HG03095 (cell line): ENCODE results near the gene METTL1.
"Not testable (repeated sequence)": the region's sequence is repeated elsewhere in the genome, so short reads cannot be mapped to it uniquely, and the experiment has no call there.

ENCODE experiments used
- ATAC-seq: cut with Tn5 transposase; IDR thresholded peaks from one replicate; pipeline ENCODE4 v1.9.1; 2021; ENCODE audit warnings: moderate library complexity; ENCODE audit not compliant: unreplicated experiment

Gene METTL1

GRCh38 chr12:57800965-57801364, 29.1 kb upstream of the METTL1 start:
- ATAC-seq, result no peak

DNA sequence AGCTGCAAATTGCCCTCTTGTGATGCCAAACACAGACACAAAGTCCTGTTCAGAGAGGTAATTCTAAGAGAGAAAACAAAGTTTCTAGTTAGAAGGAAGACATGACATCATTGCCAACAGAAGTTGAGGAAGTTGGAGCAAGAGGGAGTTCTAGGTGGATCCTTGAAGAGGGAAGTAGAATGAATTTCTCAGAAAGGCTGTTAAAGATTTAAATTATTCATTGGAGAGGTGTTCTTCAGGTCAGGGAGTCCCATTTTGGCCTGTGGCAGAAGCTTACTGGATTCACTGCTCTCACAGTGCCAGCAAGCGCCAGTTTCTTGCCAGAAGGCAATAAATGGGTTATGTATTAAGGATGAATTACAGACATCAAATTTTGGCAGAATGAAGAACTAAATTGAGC, 26.0 kb upstream of the METTL1 start:
- no peak for ATAC-seq

- no peak for ATAC-seq
Observed at GRCh38 chr12:57796996-57797395, 25.1 kb upstream of the METTL1 start.

GRCh38 chr12:57795354-57795753, 23.4 kb upstream of the METTL1 start:
- no peak for ATAC-seq

DNA sequence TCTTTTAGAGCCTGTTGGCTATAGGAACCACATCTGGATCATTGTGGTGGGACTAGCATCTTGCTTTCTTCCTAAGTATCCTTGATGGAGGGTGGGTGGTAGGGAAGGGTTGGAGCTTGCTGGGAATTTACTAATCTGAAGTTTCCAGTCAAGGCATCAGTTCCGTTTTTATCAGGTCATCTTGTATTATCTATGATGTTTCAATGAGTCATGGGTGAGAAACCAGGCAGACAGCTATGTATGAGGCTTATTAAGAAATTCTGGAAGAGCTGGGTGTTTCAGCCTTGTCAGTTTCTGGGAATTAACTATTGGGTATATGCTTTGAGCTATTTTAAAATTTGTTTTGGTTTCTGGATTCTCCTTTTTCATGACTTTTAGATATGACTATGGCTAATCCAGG, 22.0 kb upstream of the METTL1 start:
- ATAC-seq, result no peak

DNA sequence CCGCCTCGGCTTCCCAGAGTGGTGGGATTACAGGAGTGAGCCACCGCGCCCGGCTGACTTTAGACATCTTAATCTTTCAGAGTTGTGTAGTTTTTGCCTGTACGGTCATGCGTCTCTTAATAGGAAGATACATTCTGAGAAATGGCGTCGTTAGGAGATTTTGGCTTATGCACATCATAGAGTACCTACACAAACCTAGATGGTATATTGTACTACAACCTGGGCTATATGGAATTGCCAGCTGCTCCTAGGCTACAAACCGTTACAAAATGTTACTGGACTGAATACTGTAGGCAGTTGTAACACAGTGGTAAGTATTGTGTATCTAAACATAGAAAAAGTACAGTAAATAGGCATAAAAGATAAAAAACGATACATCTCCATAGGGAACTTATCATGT, 12.0 kb upstream of the METTL1 start:
- no peak for ATAC-seq

GRCh38 chr12:57783466-57783801, 11.5 kb upstream of the METTL1 start:
- no peak for ATAC-seq

GRCh38 chr12:57782608-57783465, 10.9 kb upstream of the METTL1 start, which contains the start of gene TSFM:
TSS of gene TSFM (plus strand) at chr12:57782787. CDS start at chr12:57782802, 15 bp downstream.
- peak; percentile 93 for ATAC-seq

DNA sequence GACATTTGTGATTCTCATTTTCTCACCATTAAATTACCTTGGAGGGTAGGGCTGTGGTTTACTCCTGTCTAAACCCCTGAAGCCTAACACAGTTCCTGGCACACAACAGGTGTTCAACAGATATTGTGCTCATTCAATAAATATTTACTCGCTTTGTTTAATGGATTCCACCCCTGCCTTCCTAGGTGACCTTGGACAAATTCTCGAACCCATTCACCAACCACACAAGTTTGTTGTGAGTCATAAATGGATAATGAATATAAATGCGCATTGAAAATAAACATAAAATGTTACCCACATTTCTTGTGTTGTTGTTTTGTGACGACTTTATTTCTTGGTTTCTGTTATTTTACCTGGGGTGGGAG, 10.3 kb upstream of the METTL1 start:
- ATAC-seq, result no peak

- ATAC-seq, result no peak
Observed at GRCh38 chr12:57781801-57782200, 9.9 kb upstream of the METTL1 start.

DNA sequence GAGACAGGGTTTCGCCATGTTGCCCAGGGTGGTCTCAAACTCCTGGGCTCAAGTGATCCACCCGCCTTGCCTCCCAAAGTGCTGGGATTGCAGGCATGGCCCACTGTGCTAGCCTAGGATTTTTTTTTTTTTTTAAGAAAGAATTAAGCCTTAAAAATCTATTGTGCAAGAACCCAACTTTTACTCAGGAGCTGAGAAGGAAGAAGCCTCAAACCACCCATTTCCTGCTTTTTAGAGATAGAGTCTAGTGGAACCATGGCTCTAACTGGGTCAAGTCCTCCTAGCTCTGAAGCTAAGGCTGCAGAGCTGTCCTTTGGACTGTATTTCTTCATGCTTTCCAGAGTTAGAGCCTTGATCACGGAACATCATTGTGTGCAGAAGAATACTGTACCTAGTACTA, 9.3 kb upstream of the METTL1 start:
- ATAC-seq, result no peak

GRCh38 chr12:57780284-57780897, 8.5 kb upstream of the METTL1 start:
- no peak for ATAC-seq

GRCh38 chr12:57779736-57780135, 7.8 kb upstream of the METTL1 start:
- ATAC-seq, result no peak

GRCh38 chr12:57777911-57778310, 6.0 kb upstream of the METTL1 start:
- no peak for ATAC-seq

GRCh38 chr12:57777367-57777766, 5.5 kb upstream of the METTL1 start:
- ATAC-seq, result no peak

DNA sequence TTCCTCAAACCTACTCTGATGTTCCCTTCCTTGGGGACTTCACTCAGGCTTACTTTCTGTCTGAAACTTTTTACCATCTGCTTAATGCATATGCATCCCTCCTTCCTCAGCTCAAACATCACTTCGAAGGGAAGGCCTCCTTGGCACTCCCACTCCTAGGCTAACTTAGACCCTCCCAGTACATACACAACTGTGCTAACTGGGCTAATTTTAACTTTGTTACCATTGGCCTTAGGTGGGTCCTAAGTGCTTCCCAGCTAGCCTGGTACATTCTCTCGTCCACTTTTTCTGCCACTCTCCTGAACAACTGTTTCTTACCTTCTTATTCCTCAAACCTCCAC, 4.3 kb upstream of the METTL1 start:
- no peak for ATAC-seq

DNA sequence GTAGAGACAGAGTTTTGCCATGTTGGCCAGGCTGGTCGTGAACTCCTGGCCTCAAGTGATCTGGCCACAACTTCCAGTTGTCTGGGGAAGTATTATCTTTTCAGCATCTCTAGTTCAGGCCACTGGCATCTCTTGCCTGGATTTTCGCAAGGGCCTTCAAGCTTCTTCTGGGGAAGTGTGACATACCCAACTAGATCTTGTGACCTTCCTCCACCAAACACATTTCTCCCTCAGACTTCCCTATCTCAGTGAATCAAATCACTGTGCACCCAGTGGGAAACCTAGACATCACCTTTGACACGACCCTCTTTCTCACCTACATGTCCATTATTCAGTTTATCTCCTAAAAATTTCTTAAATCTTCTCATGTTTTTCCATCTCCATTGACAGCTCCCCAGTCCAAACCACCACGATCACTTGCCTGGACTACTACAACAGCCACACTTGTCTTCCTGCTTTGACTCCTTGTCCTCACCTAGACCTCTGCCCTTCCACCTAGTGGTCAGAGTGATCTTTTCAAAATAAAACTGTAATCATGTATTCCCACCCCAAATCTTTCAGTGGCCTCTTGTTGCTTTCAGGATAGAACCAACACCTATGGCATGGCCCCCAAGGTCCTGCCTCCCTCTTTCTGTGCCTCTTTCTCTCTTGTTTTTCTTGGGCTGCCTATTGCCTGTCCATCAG, 3.8 kb upstream of the METTL1 start:
- ATAC-seq, result no peak

DNA sequence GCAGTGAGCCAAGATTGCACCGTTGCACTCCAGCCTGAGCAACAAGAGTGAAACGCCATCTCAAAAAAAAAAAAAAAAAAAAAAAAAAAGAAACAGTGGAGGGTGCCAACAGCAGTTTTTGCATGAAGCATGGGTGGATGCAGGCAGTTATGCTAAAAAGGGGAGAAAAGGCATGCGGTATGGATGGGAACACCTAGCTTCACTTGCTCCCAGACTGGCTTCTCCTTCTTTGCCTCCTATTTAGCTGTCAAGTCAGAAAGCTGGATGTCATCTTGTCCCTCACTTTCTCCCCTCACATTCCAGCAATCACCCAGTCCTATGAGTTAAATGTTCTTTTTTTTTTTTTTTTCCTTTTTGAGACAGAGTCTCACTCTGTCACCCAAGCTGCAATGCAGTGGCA, 3.1 kb upstream of the METTL1 start:
- ATAC-seq, result no peak

GRCh38 chr12:57774634-57775033, 2.7 kb upstream of the METTL1 start:
- not testable (repeated sequence) for ATAC-seq

DNA sequence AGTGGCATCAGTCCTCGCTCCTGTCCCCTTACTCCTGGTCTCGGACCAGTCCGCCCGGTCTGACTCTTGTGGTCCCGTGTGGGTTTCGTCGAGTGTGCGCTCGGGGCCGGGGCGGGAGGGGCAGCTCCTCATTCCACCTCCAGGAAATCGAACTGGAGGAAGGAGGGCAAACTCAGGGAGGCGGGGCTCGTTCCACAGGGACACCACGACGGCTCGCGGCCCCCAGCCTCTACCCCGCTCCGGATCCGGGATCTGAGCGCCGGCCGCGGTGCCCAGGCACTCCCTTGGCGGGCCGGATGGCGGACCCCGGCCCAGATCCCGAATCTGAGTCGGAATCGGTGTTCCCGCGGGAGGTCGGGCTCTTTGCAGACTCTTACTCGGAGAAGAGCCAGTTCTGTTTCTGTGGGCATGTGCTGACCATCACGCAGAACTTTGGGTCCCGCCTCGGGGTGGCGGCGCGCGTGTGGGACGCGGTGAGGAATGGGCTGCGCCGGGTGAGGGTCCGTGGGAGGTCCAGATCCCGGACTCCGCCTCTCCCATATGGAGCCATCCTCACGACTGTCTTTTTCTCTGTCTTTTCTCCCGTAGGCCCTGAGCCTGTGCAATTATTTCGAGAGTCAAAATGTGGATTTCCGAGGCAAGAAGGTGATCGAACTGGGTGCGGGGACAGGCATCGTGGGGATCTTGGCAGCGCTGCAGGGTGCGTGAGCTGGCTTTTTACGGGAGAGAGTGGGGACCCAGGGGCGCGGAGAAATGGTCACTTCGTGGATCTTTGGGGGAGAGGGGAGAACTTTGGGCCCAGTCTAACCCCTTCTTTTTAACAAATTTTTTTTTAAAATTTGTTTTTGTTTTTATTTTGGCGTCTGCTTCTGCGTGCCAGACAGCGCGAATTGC, 771 bp upstream of the METTL1 start, which contains the start of gene EEF1AKMT3:
EEF1AKMT3 (plus strand) TSS at position 186 of the 894 bp plus-strand sequence; CDS start at position 297, 111 bp downstream.
- peak; percentile 27 for ATAC-seq
